ENCODE results near the gene STK26. TPM values are rescaled to one million over a fixed set of nuclear protein-coding genes. Genes with fewer than 3 reads are reported as not detected.
A peak's percentile ranks its signal among the peaks of the same experiment; 100 is the strongest.

STK26 gene
- total and polyA plus RNA-seq, 2 of the 13 experiments (the other 11 are each of a cell fraction or from before 2014, with no cell fraction given) = 16.9 to 47.9 TPM

DNA sequence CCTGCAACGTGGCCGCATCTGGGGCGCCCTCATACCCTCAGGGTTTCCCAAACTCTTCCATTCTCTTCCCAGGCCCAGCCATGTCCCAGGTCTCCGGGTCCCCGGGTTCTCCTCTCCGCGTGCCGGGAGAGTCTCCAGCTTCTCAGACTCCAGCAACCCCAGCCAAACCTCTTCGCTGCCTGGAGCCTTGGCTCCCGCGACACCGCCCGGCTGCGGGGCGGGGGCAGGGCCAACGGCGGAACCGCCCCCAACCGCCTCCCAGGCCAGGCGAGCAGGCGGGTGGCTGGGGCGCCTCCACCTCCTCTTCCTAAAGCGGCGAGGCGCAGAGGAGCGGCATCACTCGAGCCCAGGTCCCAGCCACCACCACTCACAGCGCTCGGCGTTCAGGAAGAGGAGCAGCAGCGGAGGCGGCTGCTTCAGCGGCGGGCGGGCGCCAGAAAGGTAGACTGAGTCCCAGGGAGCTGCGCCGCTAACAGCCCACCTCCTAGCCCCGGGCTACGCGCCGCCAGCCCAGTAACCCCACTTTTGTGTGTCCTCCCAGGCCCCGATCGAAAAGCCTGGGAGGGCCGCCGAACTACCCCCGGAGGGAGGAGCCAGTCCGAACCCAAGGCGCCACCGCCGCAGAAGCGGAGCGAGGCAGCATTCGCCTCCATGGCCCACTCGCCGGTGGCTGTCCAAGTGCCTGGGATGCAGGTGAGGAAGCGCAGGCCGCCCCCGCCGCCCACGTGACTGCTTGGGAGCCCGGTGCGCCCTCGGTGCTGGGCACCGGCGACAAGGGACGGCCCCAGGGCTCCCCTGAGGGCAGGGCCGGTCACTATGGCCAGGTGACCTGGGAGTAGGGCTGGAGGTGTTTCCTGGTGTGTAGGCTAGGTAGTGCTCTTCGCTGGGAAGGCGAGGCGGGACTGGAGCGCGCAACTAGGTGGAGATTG lies at the start of gene STK26 (continued):
- TF ChIP-seq, protein P1, sequence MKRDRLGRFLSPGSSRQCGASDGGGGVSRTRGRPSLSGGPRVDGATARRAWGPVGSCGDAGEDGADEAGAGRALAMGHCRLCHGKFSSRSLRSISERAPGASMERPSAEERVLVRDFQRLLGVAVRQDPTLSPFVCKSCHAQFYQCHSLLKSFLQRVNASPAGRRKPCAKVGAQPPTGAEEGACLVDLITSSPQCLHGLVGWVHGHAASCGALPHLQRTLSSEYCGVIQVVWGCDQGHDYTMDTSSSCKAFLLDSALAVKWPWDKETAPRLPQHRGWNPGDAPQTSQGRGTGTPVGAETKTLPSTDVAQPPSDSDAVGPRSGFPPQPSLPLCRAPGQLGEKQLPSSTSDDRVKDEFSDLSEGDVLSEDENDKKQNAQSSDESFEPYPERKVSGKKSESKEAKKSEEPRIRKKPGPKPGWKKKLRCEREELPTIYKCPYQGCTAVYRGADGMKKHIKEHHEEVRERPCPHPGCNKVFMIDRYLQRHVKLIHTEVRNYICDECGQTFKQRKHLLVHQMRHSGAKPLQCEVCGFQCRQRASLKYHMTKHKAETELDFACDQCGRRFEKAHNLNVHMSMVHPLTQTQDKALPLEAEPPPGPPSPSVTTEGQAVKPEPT (CRISPR knock-in tag; IDR thresholded peaks at IDR 0.05; ENCODE audit: low read depth) = no peak
- TF ChIP-seq NFYB (CRISPR knock-in tag; IDR thresholded peaks at IDR 0.05) (no peak), JARID2 (CRISPR knock-in tag; IDR thresholded peaks at IDR 0.05; ENCODE audit: insufficient replicate concordance) (no peak), ZNF12 (CRISPR knock-in tag; IDR thresholded peaks at IDR 0.05) (no peak), ZNF460 (CRISPR knock-in tag; IDR thresholded peaks at IDR 0.05; ENCODE audit: borderline replicate concordance) (peak; percentile 61), ZFYVE20 (CRISPR knock-in tag; IDR thresholded peaks at IDR 0.05; ENCODE audit: borderline replicate concordance, low read depth) (no peak), TEF (CRISPR knock-in tag; IDR thresholded peaks at IDR 0.05) (no peak), SOX5 (CRISPR knock-in tag; IDR thresholded peaks at IDR 0.05; ENCODE audit: borderline replicate concordance) (no peak), GATAD2A (CRISPR knock-in tag; IDR thresholded peaks at IDR 0.05) (0 out of 2 replicates have a peak, but pooled peaks have one; percentile 10), ZNF784 (CRISPR knock-in tag; IDR thresholded peaks at IDR 0.05; ENCODE audit: borderline replicate concordance) (no peak), ZNF34 (CRISPR knock-in tag; IDR thresholded peaks at IDR 0.05; ENCODE audit: borderline replicate concordance) (no peak), ZNF713 (CRISPR knock-in tag; IDR thresholded peaks at IDR 0.05) (no peak), ELF1 (CRISPR knock-in tag; IDR thresholded peaks at IDR 0.05) (no peak), ZNF451 (CRISPR knock-in tag; IDR thresholded peaks at IDR 0.05) (no peak), SMAD3 (CRISPR knock-in tag; IDR thresholded peaks at IDR 0.05) (no peak), MAZ (IDR thresholded peaks at IDR 0.05; ENCODE audit: borderline replicate concordance, low read depth, low read length) (no peak), MAZ (CRISPR knock-in tag; IDR thresholded peaks at IDR 0.05; ENCODE audit: low read depth) (no peak), KDM5B (CRISPR knock-in tag; IDR thresholded peaks at IDR 0.05; ENCODE audit: borderline replicate concordance) (peak; percentile 35; the same call in 1 of the 2 replicates), SIX4 (CRISPR knock-in tag; IDR thresholded peaks at IDR 0.05) (no peak), HNRNPK (IDR thresholded peaks at IDR 0.05; ENCODE audit: low read depth, low read length, poor library complexity, severe bottlenecking) (no peak), MXD1 (CRISPR knock-in tag; IDR thresholded peaks at IDR 0.05) (peak; percentile 47; the same call in 1 of the 2 replicates), ADNP (CRISPR knock-in tag; IDR thresholded peaks at IDR 0.05) (no peak), LCORL (IDR thresholded peaks at IDR 0.05) (no peak), LCORL (CRISPR knock-in tag; IDR thresholded peaks at IDR 0.05) (peak; percentile 19), ZNF850 (CRISPR knock-in tag; conservative IDR thresholded peaks at IDR 0.05) (no peak)
- TF ChIP-seq, protein P2, sequence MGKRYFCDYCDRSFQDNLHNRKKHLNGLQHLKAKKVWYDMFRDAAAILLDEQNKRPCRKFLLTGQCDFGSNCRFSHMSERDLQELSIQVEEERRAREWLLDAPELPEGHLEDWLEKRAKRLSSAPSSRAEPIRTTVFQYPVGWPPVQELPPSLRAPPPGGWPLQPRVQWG (CRISPR knock-in tag; IDR thresholded peaks at IDR 0.05; ENCODE audit: borderline replicate concordance, low read depth) = no peak
- TF ChIP-seq, protein P3, sequence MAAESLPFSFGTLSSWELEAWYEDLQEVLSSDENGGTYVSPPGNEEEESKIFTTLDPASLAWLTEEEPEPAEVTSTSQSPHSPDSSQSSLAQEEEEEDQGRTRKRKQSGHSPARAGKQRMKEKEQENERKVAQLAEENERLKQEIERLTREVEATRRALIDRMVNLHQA (CRISPR knock-in tag; IDR thresholded peaks at IDR 0.05) = no peak
